ENCODE data around the gene SLC9C1. TPM values are rescaled to one million over a fixed set of nuclear protein-coding genes. Genes with fewer than 3 reads are reported as not detected.

Gene SLC9C1
- total and polyA plus RNA-seq, 2 donors (not counting 1 experiment from before 2014, with no cell fraction given) = under 0.01 TPM; not detected in 1

DNA sequence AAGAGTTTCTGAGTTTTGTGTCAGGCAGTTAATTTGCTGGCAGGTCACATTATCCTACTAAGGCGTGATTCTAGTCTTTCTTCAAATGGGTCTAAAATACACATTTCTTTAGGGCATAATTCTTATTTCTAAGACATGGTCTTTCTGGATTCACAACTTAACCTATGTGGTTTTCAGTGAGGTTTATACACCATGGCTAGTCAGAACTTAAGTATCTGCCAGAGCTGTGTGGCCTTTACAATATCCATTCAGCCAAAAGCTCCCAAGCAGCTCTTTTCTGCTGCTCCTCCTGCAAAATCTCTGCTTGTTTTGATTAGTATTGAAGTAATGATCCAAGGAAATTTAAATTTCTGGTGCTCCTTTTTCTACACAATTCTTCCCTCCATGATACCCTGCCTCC is 33.5 kb downstream of the SLC9C1 start:
- Histone ChIP-seq H3K79me2 (ENCODE audit: control insufficient read depth, insufficient read depth, low read length) (no peaks in the 10 kb centered on the region), H3K9me3 (ENCODE audit: control insufficient read depth, insufficient read depth, low read depth, low read length) (no peaks in the 10 kb centered on the region), H4K20me1 (ENCODE audit: control insufficient read depth, extremely low read depth, insufficient read depth, low read length) (no peaks in the 10 kb centered on the region), H3K36me3 (ENCODE audit: control insufficient read depth, insufficient read depth, low read length) (no peaks in the 10 kb centered on the region), H3K27me3 (ENCODE audit: control insufficient read depth, insufficient read depth, low read length) (no peaks in the 10 kb centered on the region), H3K4me1 (ENCODE audit: control insufficient read depth, extremely low read depth, insufficient read depth, low read length) (no peaks in the 10 kb centered on the region), H3K4me3 (replicated peaks in 1 of 4; ENCODE audit: control extremely low read depth in 1 of 4, insufficient read depth in 1 of 4, low read depth in 3 of 4, low read length in 4 of 4) (no peak overlapping the region), H2AFZ (ENCODE audit: low read length) (no peak overlapping the region), H3K9ac (ENCODE audit: insufficient read depth, low read length) (no peak overlapping the region), H3K27ac (ENCODE audit: insufficient read depth, low read length) (no peak overlapping the region), H3K4me2 (ENCODE audit: extremely low read depth, insufficient read depth, low read length) (no peak overlapping the region)
- no peak for DNase-seq (ENCODE audit: low read depth in 2 of 2)
- no peak for TF ChIP-seq EZH2 (IDR thresholded peaks at IDR 0.05; ENCODE audit: low read length, missing control alignments)
- TF ChIP-seq, protein P1, sequence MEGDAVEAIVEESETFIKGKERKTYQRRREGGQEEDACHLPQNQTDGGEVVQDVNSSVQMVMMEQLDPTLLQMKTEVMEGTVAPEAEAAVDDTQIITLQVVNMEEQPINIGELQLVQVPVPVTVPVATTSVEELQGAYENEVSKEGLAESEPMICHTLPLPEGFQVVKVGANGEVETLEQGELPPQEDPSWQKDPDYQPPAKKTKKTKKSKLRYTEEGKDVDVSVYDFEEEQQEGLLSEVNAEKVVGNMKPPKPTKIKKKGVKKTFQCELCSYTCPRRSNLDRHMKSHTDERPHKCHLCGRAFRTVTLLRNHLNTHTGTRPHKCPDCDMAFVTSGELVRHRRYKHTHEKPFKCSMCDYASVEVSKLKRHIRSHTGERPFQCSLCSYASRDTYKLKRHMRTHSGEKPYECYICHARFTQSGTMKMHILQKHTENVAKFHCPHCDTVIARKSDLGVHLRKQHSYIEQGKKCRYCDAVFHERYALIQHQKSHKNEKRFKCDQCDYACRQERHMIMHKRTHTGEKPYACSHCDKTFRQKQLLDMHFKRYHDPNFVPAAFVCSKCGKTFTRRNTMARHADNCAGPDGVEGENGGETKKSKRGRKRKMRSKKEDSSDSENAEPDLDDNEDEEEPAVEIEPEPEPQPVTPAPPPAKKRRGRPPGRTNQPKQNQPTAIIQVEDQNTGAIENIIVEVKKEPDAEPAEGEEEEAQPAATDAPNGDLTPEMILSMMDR (conservative IDR thresholded peaks at IDR 0.05 in 1 of 2, IDR thresholded peaks at IDR 0.05 in 1 of 2; ENCODE audit: low read depth in 1 of 2, low read length in 2 of 2) = no peak

DNA sequence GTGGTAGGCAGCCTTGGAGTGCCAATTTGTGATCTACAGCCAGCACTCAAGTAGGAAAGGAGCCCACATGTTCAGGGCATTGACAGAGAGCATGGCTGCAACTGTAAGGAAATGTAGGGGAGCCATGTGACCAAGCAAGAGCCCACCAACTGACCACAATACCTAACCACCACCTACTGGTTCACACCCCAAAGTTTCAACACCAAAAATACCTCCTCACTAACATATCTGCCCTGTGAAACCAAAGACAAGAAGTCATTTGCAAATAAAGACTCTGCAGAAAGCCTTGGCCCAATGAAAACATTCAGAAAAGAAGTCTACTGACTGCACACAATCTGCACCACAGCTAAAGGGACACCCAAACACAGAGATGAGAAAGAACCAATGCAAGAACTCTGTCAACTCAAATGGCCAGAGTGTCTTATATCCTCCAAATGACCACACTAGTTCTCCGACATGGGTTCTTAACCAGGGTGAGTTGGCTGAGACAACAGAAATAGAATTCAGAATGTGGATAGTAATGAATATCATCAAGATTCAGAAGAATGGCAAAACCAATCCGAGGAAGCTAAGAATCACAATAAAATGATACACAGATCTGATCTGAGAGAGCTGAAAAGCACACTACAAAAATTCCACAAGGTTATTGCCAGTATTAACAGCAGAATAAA is 40.6 kb downstream of the SLC9C1 start:
- H3K36me3 ChIP-seq (ENCODE audit: control insufficient read depth, insufficient read depth, low read length) = no peaks in the 10 kb centered on the region
- H3K27ac ChIP-seq (ENCODE audit: insufficient read depth, low read length) = no peak overlapping the region
- H3K79me2 ChIP-seq (ENCODE audit: control insufficient read depth, insufficient read depth, low read length) = no peaks in the 10 kb centered on the region
- H3K4me3 ChIP-seq (replicated peaks in 1 of 4; ENCODE audit: control extremely low read depth in 1 of 4, insufficient read depth in 1 of 4, low read depth in 3 of 4, low read length in 4 of 4) = no peak overlapping the region
- no peaks in the 10 kb centered on the region for H3K9me3 ChIP-seq (ENCODE audit: control insufficient read depth, insufficient read depth, low read depth, low read length)
- H3K27me3 ChIP-seq (ENCODE audit: control insufficient read depth, insufficient read depth, low read length) = no peaks in the 10 kb centered on the region
- no peak overlapping the region for H3K4me2 ChIP-seq (ENCODE audit: extremely low read depth, insufficient read depth, low read length)
- H3K9ac ChIP-seq (ENCODE audit: insufficient read depth, low read length) = no peak overlapping the region
- DNase-seq (ENCODE audit: low read depth in 2 of 2) = no peak
- no peaks in the 10 kb centered on the region for H4K20me1 ChIP-seq (ENCODE audit: control insufficient read depth, extremely low read depth, insufficient read depth, low read length)
- H2AFZ ChIP-seq (ENCODE audit: low read length) = no peak overlapping the region
- H3K4me1 ChIP-seq (ENCODE audit: control insufficient read depth, extremely low read depth, insufficient read depth, low read length) = no peaks in the 10 kb centered on the region
- TF ChIP-seq, protein P1 (conservative IDR thresholded peaks at IDR 0.05 in 1 of 2, IDR thresholded peaks at IDR 0.05 in 1 of 2; ENCODE audit: low read depth in 1 of 2, low read length in 2 of 2) = no peak
- TF ChIP-seq EZH2 (IDR thresholded peaks at IDR 0.05; ENCODE audit: low read length, missing control alignments) = no peak

DNA sequence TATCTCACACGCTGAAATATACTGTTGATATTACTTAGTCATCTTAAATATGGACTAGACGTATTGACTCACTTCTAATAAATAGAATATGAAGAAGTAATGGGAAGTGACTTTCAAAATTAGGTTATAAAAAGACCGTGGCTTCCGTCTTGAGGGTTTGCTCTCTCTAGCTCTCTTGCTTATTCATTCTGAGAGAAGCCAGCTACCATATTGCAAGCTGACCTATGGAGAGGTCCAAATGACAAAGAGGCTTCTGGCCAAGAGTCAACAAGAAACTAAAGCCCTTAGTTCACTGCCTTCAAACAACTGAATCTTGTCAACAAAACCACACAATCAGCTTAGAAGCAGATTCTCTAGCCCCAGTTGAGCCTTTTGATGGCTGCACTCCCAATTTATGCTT is 46.1 kb downstream of the SLC9C1 start:
- Histone ChIP-seq H3K4me2 (ENCODE audit: extremely low read depth, insufficient read depth, low read length) (no peak overlapping the region), H3K79me2 (ENCODE audit: control insufficient read depth, insufficient read depth, low read length) (no peaks in the 10 kb centered on the region), H4K20me1 (ENCODE audit: control insufficient read depth, extremely low read depth, insufficient read depth, low read length) (no peaks in the 10 kb centered on the region), H3K4me3 (replicated peaks in 1 of 4; ENCODE audit: control extremely low read depth in 1 of 4, insufficient read depth in 1 of 4, low read depth in 3 of 4, low read length in 4 of 4) (no peak overlapping the region), H3K9ac (ENCODE audit: insufficient read depth, low read length) (no peak overlapping the region), H2AFZ (ENCODE audit: low read length) (no peak overlapping the region), H3K4me1 (ENCODE audit: control insufficient read depth, extremely low read depth, insufficient read depth, low read length) (no peaks in the 10 kb centered on the region), H3K36me3 (ENCODE audit: control insufficient read depth, insufficient read depth, low read length) (no peaks in the 10 kb centered on the region), H3K9me3 (ENCODE audit: control insufficient read depth, insufficient read depth, low read depth, low read length) (no peaks in the 10 kb centered on the region), H3K27ac (ENCODE audit: insufficient read depth, low read length) (no peak overlapping the region), H3K27me3 (ENCODE audit: control insufficient read depth, insufficient read depth, low read length) (no peaks in the 10 kb centered on the region)
- DNase-seq (ENCODE audit: low read depth in 2 of 2) = no peak
- no peak for TF ChIP-seq EZH2 (IDR thresholded peaks at IDR 0.05; ENCODE audit: low read length, missing control alignments)
- TF ChIP-seq, protein P1 (conservative IDR thresholded peaks at IDR 0.05 in 1 of 2, IDR thresholded peaks at IDR 0.05 in 1 of 2; ENCODE audit: low read depth in 1 of 2, low read length in 2 of 2) = no peak
